D721Med (cell line): ENCODE measurements around the gene CPZ.
"Not testable (repeated sequence)": the region's sequence is repeated elsewhere in the genome, so short reads cannot be mapped to it uniquely, and the experiment has no call there.

Experiments
- DNase-seq: peaks from one replicate; pipeline ENCODE4 v3.0.0; 2011; ENCODE audit warnings: low spot score; ENCODE audit not compliant: insufficient read length
- FAIRE-seq: peaks from 2 replicates; lab custom pipeline; 2011; peaks lifted over from hg19 to GRCh38; lab: Jason Lieb, UNC
- TF ChIP-seq, protein P1 (sequence below): IDR thresholded peaks from 2 replicates; pipeline ENCODE4 v1.5.1; 2012; ENCODE audit warnings: mild to moderate bottlenecking, control low read depth; ENCODE audit not compliant: insufficient read depth; ENCODE audit errors: missing control alignments

CPZ gene

DNA sequence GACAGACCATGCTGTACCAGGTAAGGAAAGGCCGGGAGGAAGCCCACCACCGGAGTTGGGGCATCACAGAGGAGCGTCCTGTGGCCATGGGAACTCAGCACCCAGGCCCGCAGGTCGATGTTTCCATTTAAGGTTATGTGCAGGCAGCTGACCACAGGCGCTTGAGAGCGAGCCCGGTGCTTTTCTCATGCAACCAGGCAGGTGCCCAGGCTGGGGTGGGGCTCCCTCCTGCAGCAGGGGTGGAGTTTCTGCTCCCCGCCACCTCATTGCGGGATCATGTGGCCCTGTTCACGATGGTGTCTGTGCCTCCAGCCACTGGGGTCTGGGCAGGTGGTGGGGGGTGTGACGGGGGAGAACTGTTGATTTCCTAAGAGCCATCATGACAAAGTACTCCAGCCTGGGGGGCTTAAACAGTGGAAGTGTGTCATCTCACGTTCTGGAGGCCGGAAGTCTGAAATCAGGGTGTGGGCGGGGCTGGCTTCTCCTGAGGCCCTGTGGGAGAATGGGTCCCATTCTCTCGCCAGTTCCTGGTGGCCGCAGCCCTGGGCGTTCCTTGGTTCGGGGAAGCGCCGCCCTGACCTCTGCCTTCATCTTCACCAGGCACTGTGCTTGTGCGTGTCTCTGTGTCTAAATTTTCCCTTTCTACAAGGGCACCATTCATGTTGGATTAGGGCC lies 60.9 kb downstream of the CPZ start:
- DNase-seq (no peak), FAIRE-seq (no peak)
- TF ChIP-seq, protein P1, sequence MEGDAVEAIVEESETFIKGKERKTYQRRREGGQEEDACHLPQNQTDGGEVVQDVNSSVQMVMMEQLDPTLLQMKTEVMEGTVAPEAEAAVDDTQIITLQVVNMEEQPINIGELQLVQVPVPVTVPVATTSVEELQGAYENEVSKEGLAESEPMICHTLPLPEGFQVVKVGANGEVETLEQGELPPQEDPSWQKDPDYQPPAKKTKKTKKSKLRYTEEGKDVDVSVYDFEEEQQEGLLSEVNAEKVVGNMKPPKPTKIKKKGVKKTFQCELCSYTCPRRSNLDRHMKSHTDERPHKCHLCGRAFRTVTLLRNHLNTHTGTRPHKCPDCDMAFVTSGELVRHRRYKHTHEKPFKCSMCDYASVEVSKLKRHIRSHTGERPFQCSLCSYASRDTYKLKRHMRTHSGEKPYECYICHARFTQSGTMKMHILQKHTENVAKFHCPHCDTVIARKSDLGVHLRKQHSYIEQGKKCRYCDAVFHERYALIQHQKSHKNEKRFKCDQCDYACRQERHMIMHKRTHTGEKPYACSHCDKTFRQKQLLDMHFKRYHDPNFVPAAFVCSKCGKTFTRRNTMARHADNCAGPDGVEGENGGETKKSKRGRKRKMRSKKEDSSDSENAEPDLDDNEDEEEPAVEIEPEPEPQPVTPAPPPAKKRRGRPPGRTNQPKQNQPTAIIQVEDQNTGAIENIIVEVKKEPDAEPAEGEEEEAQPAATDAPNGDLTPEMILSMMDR: no peak

DNA sequence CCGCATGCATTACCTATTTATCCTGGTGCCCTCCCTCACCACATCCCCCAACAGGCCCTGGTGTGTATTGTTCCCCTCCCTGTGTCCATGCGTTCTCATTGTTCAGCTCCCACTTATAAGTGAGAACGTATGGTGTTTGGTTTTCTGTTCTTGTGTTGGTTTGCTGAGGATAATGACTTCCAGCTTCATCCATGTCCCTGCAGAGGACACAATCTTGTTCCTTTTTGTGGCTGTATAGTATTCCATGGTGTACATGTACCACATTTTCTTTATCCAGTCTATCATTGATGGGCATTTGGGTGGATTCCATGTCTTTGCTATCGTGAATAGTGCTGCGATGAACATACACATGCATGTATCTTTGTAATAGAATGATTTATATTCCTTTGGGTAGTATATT lies 61.6 kb downstream of the CPZ start:
- DNase-seq, FAIRE-seq: not testable (repeated sequence)

DNA sequence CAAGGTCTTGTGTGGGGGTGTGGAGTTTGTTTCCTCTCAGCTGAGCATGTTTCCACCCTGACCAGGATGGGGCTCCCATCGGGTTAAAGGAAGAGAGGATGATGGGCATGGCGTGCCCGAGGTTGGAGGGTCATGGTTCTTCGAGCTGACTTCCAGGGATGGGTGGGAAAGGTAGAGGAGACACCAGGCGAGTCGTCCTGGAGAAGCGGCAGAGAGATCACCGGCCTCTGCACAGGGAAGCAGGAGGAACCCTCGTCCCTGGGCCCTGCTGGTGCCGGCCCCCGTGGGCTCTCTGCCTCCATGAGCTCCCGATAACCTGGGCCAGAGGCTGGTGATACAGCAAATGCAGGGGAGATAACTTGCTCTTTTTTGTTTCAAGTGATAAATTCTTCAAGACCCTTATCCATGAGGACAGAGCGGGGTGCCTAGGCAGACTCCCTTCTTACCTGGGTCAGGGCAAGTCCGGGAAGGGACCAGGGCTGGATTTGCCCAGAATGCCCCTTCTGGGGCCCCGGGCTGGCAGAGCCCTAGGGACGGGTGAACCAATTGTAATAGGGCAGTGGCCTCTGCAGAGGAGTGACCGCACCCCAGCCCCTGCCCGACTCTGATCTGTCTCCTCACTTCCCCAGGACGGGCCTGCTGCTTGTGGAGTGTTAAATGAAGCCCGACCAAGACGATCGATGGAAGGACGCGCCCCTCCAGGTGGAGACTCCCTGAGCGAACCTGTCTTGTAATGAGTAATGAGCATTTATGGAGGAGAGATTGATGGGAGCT lies 63.0 kb downstream of the CPZ start:
- TF ChIP-seq, protein P1: no peak
- no peak for DNase-seq

GRCh38 chr4:8656185-8656517 lies 63.6 kb downstream of the CPZ start:
- TF ChIP-seq, protein P1: no peak
- FAIRE-seq (no peak), DNase-seq (no peak)

More for the DNA sequence above, 63.0 kb downstream of the CPZ start:
- no peak for FAIRE-seq

DNA sequence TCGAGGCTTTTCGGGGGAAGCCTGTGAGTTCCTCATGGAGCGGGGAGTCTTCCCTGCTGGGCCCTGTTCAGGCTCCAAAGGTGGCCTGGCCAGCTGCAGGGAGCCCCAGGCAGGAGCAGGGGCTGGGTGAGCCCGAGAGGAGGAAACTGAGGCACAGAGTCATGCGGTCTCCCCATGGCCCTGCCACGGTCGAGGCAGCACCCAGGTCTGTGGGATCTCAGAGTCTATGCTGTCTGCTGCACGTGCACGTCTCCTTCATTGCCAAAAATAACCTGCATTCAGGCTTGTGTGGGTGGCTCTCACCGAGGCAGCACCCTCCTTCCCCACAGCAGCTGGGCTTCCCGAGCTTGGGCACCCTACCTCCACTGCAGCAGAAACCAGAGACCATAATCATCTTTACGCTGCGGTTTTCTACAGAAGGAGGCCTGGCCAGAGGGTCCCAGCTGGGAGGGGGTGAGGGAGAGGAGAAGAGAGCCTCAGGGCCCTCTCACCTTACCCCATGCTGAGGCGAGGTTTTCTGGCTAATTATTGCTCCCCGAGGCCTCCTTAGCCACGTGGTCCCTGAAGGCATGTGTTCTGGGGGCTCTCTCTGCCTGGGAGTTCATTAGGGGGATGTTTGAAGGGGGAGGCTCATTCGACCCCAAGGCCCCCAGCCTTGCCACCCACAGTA lies 64.3 kb downstream of the CPZ start:
- no peak for FAIRE-seq
- DNase-seq: no peak
- TF ChIP-seq, protein P1: no peak

DNA sequence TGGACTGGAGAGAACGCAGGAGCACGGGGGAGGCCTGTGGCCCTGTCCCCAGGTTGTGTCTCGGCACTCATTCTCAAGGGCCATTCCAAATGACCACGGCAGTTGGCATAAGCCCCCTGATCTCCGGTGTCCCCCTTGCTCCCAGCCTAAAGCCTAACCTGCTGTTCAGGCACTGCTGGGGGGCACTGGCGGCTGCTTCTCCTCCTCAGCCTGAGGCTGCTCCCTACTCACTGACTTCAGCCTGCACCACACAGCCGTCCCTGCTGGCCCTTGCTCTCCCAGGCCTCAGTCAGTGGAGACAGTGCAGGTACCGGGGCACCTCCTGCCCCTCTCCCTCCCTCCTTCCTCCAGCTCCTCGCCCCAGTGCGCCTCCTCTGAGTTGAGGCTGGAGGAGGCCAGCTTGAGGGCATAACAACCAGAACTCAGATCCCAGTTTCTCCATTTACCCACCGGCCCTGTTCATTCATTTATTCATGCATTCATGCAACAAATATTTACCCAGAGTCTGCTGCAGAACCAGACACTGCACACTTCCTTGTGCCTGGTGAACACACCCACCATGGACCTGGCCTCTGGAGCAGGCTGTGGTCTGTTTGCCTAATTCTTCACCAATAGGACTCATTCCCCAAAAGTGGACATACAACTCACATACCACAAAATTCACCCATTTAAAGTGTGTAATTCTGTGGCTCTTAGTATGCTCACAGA lies 65.0 kb downstream of the CPZ start:
- DNase-seq: no peak
- no peak for FAIRE-seq

DNA sequence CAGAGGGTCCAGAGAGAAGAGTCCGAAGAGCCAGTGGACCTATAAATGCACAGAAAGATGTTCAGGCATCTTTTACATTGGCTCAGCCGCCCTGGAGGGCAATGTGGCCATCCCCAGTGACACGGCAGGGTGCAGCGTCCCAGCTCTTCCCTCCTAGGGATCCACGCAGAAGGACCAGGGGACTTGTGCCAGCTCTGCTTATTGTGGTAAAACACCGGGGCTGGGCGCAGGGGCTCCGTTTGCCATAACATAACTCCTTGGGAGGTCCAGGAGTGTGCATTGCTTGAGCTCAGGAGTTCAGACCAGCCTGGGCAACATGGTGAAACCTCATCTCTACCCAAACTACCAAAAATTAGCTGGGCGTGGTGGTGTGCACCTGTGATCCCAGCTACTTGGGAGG lies 70.2 kb downstream of the CPZ start:
- DNase-seq (no peak), FAIRE-seq (no peak)
- TF ChIP-seq, protein P1: no peak

More for the DNA sequence above, 65.0 kb downstream of the CPZ start:
- TF ChIP-seq, protein P1: no peak
